Left lung (tissue), 10 donors: ENCODE measurements around the gene ALMS1. TPM values are rescaled to one million over a fixed set of nuclear protein-coding genes. Genes with fewer than 3 reads are reported as not detected.
"Not testable (repeated sequence)": the region's sequence is repeated elsewhere in the genome, so short reads cannot be mapped to it uniquely, and the experiment has no call there.

ENCODE experiments used
- ATAC-seq: fragments of 200-7000 bp; cut with Tn5 transposase; one replicate; pipeline ENCODE4 v1.9.1; 2020; ENCODE audit warnings: moderate library complexity
- DNase-seq, 4 donors: peaks; one replicate each; pipeline ENCODE4 v3.0.0-alpha.2; 2013 to 2020
- H3K27ac ChIP-seq, 2 donors: fragments of 200-600 bp; sonication (generic) in 1 of 2; one replicate each; pipeline versions ENCODE4 v1.5.0 to v1.8.0; 2020 to 2021
- H3K27me3 ChIP-seq, 2 donors: fragments of 200-600 bp; sonication (generic) in 1 of 2; one replicate each; pipeline versions ENCODE4 v1.5.0 to v1.8.0; 2020 to 2021
- H3K36me3 ChIP-seq, 2 donors: fragments of 200-600 bp; sonication (generic) in 1 of 2; one replicate each; pipeline versions ENCODE4 v1.5.0 to v1.8.0; 2020 to 2021
- H3K4me1 ChIP-seq, 2 donors: fragments of 200-600 bp; one replicate each; pipeline ENCODE4 v1.8.0; 2021
- H3K4me3 ChIP-seq, 2 donors: fragments of 200-600 bp; sonication (generic) in 1 of 2; one replicate each; pipeline versions ENCODE4 v1.5.0 to v1.8.0; 2020 to 2021; ENCODE audit warnings: mild to moderate bottlenecking in 1 of 2
- H3K9me3 ChIP-seq, 2 donors: fragments of 200-600 bp; sonication (generic) in 1 of 2; one replicate each; pipeline versions ENCODE4 v1.5.0 to v1.8.0; 2020 to 2021
- CTCF ChIP-seq, 2 donors: fragments of 200-600 bp; sonication (generic) in 1 of 2; IDR thresholded peaks; one replicate each; pipeline versions ENCODE4 v1.5.0 to v1.8.0; 2021; ENCODE audit warnings: antibody characterized with exemption in 2 of 2
- intact Hi-C, 2 donors: fragments of 100-400 bp; cut with DNase I; formaldehyde crosslinking; loops; one replicate each; pipeline versions ENCODE4 v1.11.2 to v1.14.2; 2022
- polyA plus RNA-seq, 6 donors: library from polyadenylated mRNA; unstranded; fragments of 120-200 nt; gene quantifications; one replicate each; pipeline ENCODE4 v1.2.1, GENCODE V29; 2013; ENCODE audit not compliant: insufficient read length in 6 of 6
- total RNA-seq, 2 donors: library from RNA; stranded (reverse); fragmentation: NEBNext Ultra II Directional; extraction: Animal tissue kit (Norgen Biotek cat#: 25700); gene quantifications; one replicate each; pipeline ENCODE4 v1.2.1, GENCODE V29; 2021
- donor health status: DM: no; HTN: yes; CAD: no.
- donor health status: DM: no; HTN: no; CAD: no.

The ALMS1 gene
- total and polyA plus RNA-seq, 8 donors = 16.4 to 46.0 (median 39.7) TPM

GRCh38 chr2:73641767-73642062, 256.1 kb downstream of the ALMS1 start:
- TF ChIP-seq CTCF (IDR thresholded peaks at IDR 0.05) = no peak
- Histone ChIP-seq H3K36me3 (no peaks in the 10 kb centered on the region), H3K9me3 (no peaks in the 10 kb centered on the region), H3K27me3 (no peaks in the 10 kb centered on the region), H3K27ac (no peak overlapping the region), H3K4me3 (no peak overlapping the region), H3K4me1 (no peaks in the 10 kb centered on the region)
- DNase-seq (no peak), ATAC-seq (no peak)
- intact Hi-C loops = no loop called here

- H3K27ac ChIP-seq = no peak within 1 kb of the TSS
- no peaks in the 10 kb centered on the region for H3K36me3 ChIP-seq
These were observed 256.8 kb downstream of the ALMS1 start, which contains the start of gene NAT8 for GRCh38 chr2:73642338-73643018. TSS of gene NAT8 (minus strand) at chr2:73642422. CDS start at chr2:73641628, 794 bp downstream.

DNA sequence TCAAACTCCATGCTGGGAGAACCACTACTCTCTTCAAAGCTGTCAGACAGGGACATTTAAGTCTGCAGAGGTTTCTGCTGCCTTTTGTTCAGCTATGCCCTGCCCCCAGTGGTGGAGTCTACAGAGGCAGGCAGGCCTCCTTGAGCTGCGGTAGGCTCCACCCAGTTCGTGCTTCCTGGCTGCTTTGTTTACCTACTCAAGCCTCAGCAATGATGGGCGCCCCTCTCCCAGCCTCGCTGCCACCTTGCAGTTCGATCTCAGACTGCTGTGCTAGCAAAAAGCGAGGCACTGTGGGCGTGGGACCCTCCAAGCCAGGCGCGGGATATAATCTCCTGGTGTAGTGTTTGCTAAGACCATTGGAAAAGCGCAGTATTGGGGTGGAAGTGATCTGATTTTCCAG, 262.1 kb downstream of the ALMS1 start:
- H3K36me3 ChIP-seq, DNase-seq, H3K27me3 ChIP-seq, H3K27ac ChIP-seq, H3K4me3 ChIP-seq, intact Hi-C loops, H3K4me1 ChIP-seq, ATAC-seq, H3K9me3 ChIP-seq: not testable (repeated sequence)

More at GRCh38 chr2:73642338-73643018, 256.8 kb downstream of the ALMS1 start, which contains the start of gene NAT8:
- intact Hi-C loops = no loop called here
- DNase-seq (no peak), ATAC-seq (no peak)
- no peak within 1 kb of the TSS for H3K4me3 ChIP-seq
- no peaks in the 10 kb centered on the region for H3K9me3 ChIP-seq
- TF ChIP-seq CTCF (IDR thresholded peaks at IDR 0.05) = no peak
- no peaks in the 10 kb centered on the region for H3K4me1 ChIP-seq
- H3K27me3 ChIP-seq = no peaks in the 10 kb centered on the region

DNA sequence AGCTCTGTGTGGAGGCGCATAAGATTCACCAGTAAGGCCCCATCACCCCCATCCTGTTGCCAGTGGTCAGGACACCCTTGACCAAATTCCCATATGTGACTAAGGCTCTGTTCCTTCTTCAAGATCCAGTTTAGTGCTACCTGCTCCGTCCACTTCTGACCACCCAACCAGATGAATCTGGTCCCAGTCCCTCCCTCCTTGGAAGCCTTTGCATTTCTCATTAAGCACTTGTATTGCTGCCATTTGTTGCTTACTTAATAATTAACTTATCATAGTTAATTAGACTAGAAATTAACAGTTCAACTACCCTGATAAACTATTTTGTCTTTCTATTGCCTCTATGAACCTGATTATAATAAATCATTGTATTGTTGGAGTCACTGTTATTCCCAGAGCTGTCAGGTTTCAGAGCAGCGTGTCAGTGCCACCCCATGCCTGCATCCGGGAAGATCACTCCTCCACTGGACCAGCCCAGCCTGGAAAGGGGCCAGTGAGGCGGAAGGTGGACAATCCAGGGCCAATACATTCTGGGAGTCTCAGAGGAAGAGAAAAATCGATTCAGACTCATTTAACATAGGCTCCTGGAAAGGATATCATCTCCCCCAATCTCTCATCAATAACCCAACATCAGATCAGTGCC, 266.1 kb downstream of the ALMS1 start:
- no peaks in the 10 kb centered on the region for H3K27me3 ChIP-seq
- no peak overlapping the region for H3K4me3 ChIP-seq
- no peaks in the 10 kb centered on the region for H3K4me1 ChIP-seq
- no peak overlapping the region for H3K27ac ChIP-seq
- intact Hi-C loops = no loop called here
- no peaks in the 10 kb centered on the region for H3K36me3 ChIP-seq
- ATAC-seq (no peak), DNase-seq (no peak)
- TF ChIP-seq CTCF (IDR thresholded peaks at IDR 0.05) = no peak
- H3K9me3 ChIP-seq = peaks cover 0 to 2% of the 10 kb centered on the region in 2 donors

GRCh38 chr2:73652348-73652747, 266.7 kb downstream of the ALMS1 start:
- intact Hi-C loops = no loop called here
- no peaks in the 10 kb centered on the region for H3K36me3 ChIP-seq

More at GRCh38 chr2:73652348-73652747, 266.7 kb downstream of the ALMS1 start:
- DNase-seq (no peak), ATAC-seq (no peak)
- Histone ChIP-seq H3K4me3 (no peak overlapping the region), H3K4me1 (no peaks in the 10 kb centered on the region), H3K9me3 (peaks cover 0 to 2% of the 10 kb centered on the region in 2 donors), H3K27ac (no peak overlapping the region), H3K27me3 (no peaks in the 10 kb centered on the region)
- no peak for TF ChIP-seq CTCF (IDR thresholded peaks at IDR 0.05)
